Testis (tissue), 2 donors: ENCODE measurements around the gene CYBA.

ENCODE experiments used
- CTCF ChIP-seq, 3 experiments: fragments of 450-650 bp in 2 of 3; fragments of 200-600 bp in 1 of 3; sonication (generic) in 1 of 3; IDR thresholded peaks; one replicate each; pipeline ENCODE4 v1.5.1; 2016 to 2019; ENCODE audit warnings: antibody characterized with exemption in 3 of 3, mild to moderate bottlenecking in 2 of 3, moderate library complexity in 1 of 3
- POLR2A ChIP-seq: fragments of 450-650 bp; IDR thresholded peaks from one replicate; pipeline ENCODE4 v1.6.1; 2017; ENCODE audit warnings: antibody characterized with exemption, mild to moderate bottlenecking, moderate library complexity

- TF ChIP-seq CTCF (IDR thresholded peaks at IDR 0.05) (no peak), POLR2A (no peak)
Measured at GRCh38 chr16:88650749-88651275, at the start of gene CYBA.
